Naive thymus-derived CD8-positive, alpha-beta T cell (primary cell): Measurements from ENCODE around the gene NOXA1. TPM values are rescaled to one million over a fixed set of nuclear protein-coding genes. Genes with fewer than 3 reads are reported as not detected.
"Not testable (repeated sequence)": the region's sequence is repeated elsewhere in the genome, so short reads cannot be mapped to it uniquely, and the experiment has no call there.

Experiments used
- ATAC-seq, 2 donors: fragments of 150-1000 bp; cut with Tn5 transposase in 1 of 2; sonication (Bioruptor Pico), chemical (Tn5 transposase) in 1 of 2; 1 replicate in 1 of 2; 2 replicates in 1 of 2; pipeline ENCODE4 v1.10.0; 2021; ENCODE audit warnings: mild to moderate bottlenecking in 2 of 2, moderate library complexity in 2 of 2
- POLR2A ChIA-PET: fragments of 350-600 bp; sonication (Branson Sonifier 250); formaldehyde crosslinking; loops from one replicate; lab custom pipeline; 2021; ENCODE audit warnings: antibody characterized with exemption; lab: Charles Lee
- DNase-seq, 10 donors: peaks; one replicate each; pipeline versions ENCODE4 v3.0.0 to v3.0.0-alpha.2; 2020 to 2022
- H3K27ac Mint-ChIP-seq, 10 donors: one replicate each; pipeline ENCODE4 v1.8.0; 2020 to 2022; ENCODE audit warnings: mild to moderate bottlenecking in 10 of 10, mixed read lengths in 10 of 10, moderate library complexity in 4 of 10, inconsistent platforms in 1 of 10
- H3K27me3 Mint-ChIP-seq, 5 donors: one replicate each; pipeline ENCODE4 v1.8.0; 2021 to 2022; ENCODE audit warnings: mixed read lengths in 5 of 5
- H3K36me3 Mint-ChIP-seq, 3 donors: one replicate each; pipeline ENCODE4 v1.8.0; 2020 to 2022; ENCODE audit warnings: mixed read lengths in 3 of 3, mild to moderate bottlenecking in 2 of 3, inconsistent platforms in 1 of 3
- H3K4me1 Mint-ChIP-seq, 4 donors: one replicate each; pipeline ENCODE4 v1.8.0; 2021 to 2022; ENCODE audit warnings: mixed read lengths in 4 of 4
- H3K4me3 Mint-ChIP-seq, 10 donors: one replicate each; pipeline ENCODE4 v1.8.0; 2020 to 2022; ENCODE audit warnings: mild to moderate bottlenecking in 10 of 10, mixed read lengths in 10 of 10, moderate library complexity in 6 of 10, inconsistent platforms in 1 of 10
- H3K9me3 Mint-ChIP-seq, 9 donors: one replicate each; pipeline ENCODE4 v1.8.0; 2020 to 2022; ENCODE audit warnings: mixed read lengths in 9 of 9, mild to moderate bottlenecking in 3 of 9, inconsistent platforms in 1 of 9, moderate library complexity in 1 of 9
- polyA plus RNA-seq, 3 donors: library from polyadenylated mRNA; unstranded; fragments of 300-500 nt; fragmentation: Illumina TruSeq; gene quantifications; one replicate each; pipeline ENCODE4 v1.2.3, GENCODE V29; 2021
- total RNA-seq, 8 experiments: library from RNA in 2 of 8; stranded (reverse) in 2 of 8; gene quantifications; one replicate each; pipeline ENCODE4 v1.2.3 and lab custom pipeline; 2021 to 2026

NOXA1 gene
- total and polyA plus RNA-seq, 5 experiments from 2014 or later, result 0.75 to 4.5 (median 1.1) TPM

DNA sequence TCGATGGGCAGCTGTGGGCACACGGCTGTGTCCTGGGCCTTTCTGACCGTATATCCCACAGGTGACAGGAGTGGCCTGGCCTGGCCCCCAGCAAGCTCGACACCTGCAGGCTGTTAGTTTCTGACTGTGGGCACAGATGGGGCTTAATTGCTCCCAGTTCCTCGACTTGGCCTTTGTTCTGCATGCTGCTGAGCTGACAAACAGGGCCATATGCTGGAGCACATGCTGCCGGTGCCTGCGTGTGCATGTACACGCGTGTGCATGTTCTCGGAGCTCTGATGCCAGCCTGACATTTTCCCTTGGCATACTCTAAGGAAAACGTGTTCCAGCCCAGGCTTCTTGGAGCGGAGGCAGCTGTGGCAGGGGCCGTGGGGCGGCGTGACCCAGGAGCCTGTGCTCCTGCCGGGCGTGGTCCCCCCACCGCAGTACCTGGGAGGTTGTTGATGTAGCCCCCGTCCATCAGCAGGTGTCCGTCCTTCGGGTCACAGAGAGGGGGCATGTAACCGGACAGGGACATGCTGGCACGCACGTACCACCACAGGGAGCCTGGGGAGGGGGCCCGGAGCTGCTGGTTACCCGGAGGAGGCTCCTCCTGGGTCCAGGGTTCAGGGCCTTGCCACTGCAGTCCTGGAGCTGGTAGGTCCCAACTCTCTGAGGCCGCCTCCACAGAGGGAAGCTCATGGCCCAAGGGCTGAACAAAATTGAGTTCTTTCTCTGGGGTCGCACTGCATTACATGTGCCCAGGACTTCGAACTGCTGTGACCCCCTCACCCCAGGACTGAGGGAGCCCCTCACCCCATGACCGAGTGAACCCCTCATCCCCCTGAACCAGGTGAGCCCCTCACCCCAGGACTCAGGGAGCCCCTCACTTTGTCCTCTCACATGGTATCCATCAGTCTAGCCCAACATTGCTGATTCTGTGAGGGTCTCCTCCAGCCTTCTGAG is 40.1 kb downstream of the NOXA1 start:
- POLR2A ChIA-PET, result interaction anchor here (0.5 to 4.6 kb wide), 6 partner anchors 11 to 89 kb away, joined by 3 to 26 read pairs (median 3); partner anchors contain the start of genes EXD3, MRPL41, NOXA1 and PNPLA7
- Mint-ChIP-seq H3K9me3 (no peaks in the 10 kb centered on the region), H3K4me1 (peaks cover 6 to 41% (median 23%) of the 10 kb centered on the region in 4 donors), H3K4me3 (peak overlapping the region; percentile 26 to 80 (median 59)), H3K27me3 (peaks cover 0 to 4% (median 0%) of the 10 kb centered on the region in 5 donors), H3K27ac (peak overlapping the region in 9 of 10 donors; percentile 26 to 98 (median 92)), H3K36me3 (peaks cover 0 to 2% (median 0%) of the 10 kb centered on the region in 3 donors)
- ATAC-seq (no peak), DNase-seq (peak in 1 of 10 donors; percentile 60)

DNA sequence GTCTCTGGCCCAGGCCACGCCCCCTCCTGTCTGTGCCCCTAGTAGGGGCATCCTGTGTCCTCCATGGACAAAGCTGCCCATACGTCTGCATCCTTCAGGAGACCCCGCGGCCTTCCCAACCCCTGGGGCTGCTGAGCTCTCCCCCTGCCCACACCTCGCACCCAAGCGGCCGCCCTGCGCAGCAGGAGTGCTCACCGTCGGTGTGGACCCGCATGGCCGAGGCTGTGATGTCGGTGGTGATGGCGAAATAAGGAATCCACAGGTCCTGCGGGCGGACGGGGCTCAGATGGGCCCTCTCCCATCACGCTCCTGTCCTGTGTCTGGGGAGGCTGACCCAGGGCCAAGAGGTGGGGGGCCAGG is 40.7 kb downstream of the NOXA1 start:
- POLR2A ChIA-PET, result interaction anchor here (0.5 kb wide), 1 partner anchor 12 kb away, joined by 3 read pairs; no protein-coding TSS in a partner anchor
- Mint-ChIP-seq H3K4me1 (peaks cover 6 to 41% (median 23%) of the 10 kb centered on the region in 4 donors), H3K4me3 (peak overlapping the region in 3 of 10 donors; percentile 7 to 24 (median 8)), H3K27me3 (peaks cover 0 to 4% (median 0%) of the 10 kb centered on the region in 5 donors), H3K27ac (peak overlapping the region in 7 of 10 donors; percentile 7 to 69 (median 41)), H3K9me3 (no peaks in the 10 kb centered on the region), H3K36me3 (peaks cover 0 to 2% (median 0%) of the 10 kb centered on the region in 3 donors)
- no peak for ATAC-seq
- DNase-seq, result peak in 1 of 10 donors; percentile 61

DNA sequence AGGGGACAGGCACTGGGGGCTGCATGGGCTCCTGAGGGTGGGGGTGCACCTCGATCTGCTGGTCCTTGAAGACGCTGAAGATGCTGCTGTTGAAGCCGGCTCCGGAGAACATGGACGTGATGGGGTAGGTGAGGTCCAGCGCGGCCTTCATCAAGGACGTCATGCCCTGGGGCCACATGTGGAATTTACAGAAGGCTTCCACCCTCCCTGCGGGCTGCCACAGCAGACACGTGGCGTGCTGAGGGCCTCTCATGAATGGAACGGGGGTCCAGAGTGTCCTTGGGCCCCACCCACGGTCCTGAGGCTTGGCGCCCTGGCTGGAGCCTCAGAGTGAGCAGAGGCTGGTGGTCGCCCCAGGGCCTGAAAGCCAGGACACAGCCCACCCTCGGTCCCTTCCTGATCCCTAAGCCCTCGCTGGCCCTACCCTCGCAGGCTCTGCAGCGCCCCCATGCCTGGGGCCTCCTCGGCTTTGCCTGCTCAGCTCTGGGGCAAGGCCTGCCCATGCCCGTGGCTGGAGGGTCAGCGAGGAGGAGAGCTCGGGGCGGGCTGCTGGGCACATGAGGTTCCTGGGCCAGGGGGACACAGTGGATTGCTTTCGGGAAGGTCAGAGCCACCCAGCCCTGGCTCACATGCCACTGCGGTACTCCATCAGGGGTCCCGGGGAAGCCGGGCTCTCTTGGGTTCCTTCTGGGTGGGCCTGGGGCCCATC is 41.3 kb downstream of the NOXA1 start:
- ATAC-seq (no peak), DNase-seq (peak in 1 of 10 donors; percentile 61)
- POLR2A ChIA-PET, result no interaction called here
- no peaks in the 10 kb centered on the region for H3K9me3 Mint-ChIP-seq
- peaks cover 0 to 2% (median 0%) of the 10 kb centered on the region in 3 donors for H3K36me3 Mint-ChIP-seq
- H3K27me3 Mint-ChIP-seq, result peaks cover 0 to 4% (median 0%) of the 10 kb centered on the region in 5 donors
- peak overlapping the region in 4 of 10 donors; percentile 7 to 59 (median 40) for H3K27ac Mint-ChIP-seq
- peaks cover 6 to 44% (median 22%) of the 10 kb centered on the region in 4 donors for H3K4me1 Mint-ChIP-seq
- peak overlapping the region in 1 of 10 donors; percentile 24 for H3K4me3 Mint-ChIP-seq

DNA sequence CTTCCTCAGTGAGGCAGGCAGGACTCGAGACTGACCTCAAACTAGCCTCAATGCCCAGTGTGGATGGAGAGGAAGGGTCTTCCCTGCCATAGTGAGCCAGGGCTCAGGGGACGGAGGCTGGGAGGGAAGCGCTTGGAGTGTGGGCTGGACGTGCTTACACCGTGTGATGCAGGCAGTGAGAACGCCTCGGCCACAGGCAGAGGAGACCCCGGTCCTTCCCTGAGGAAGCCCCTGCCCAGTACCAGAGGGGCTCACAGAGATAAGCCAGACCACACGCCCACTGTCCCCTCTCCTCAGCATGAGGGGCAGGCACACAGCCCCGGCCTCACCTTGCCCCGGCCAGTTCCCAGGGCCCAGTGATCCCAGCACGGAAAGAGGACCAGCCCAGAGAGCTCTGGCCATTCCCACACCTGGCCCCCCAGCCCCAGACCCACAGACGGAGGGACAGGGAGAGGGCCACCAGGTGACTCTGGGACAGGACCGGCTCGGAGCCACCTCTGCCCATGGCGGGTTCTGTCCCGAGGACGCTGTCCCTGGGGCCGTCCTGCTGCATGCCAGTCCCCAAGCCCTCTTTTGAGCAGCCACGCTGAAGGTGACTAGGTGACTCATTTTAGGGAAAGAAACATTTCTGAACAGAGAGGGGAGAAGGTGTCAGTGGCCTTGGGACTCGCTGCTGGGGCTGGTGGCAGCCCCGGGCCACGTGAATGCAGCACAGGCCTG is 42.0 kb downstream of the NOXA1 start:
- POLR2A ChIA-PET, result no interaction called here
- Mint-ChIP-seq H3K4me3 (no peak overlapping the region), H3K27me3 (peaks cover 0 to 7% (median 0%) of the 10 kb centered on the region in 5 donors), H3K4me1 (peaks cover 6 to 40% (median 16%) of the 10 kb centered on the region in 4 donors), H3K9me3 (no peaks in the 10 kb centered on the region), H3K27ac (no peak overlapping the region), H3K36me3 (peaks cover 0 to 2% (median 0%) of the 10 kb centered on the region in 3 donors)
- DNase-seq (peak in 1 of 10 donors; percentile 52), ATAC-seq (no peak)

DNA sequence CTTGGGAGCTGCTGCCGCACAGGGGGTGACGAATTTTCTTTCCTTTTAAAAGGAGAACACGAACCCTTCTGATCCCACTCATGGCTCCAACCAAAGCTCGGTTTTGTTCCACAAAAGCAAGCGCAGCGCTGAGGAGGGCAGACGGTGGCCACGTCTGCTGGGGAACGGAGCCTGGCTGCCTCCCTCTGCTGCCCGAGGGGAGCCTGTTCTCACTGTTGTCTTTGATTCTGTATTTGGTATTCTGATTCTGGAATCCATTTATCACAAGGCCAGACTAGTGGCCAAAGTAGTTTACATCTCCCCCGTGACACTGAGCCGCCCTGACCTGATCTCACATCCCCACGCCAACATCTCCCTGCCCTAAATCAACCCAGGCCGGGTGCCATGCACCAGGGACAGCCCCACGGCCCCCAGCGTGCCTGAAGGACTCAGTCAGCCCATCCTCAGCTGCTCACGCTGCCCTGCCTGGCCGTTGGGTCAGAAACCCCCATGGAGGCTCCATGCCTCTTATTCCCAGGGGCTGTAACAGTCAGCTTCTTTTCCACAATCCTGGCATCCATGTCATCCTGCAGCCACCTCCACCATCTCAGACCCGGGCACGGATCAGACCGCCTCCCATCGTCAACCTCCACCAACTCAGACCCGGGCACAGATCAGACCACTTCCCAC is 42.7 kb downstream of the NOXA1 start:
- H3K36me3 Mint-ChIP-seq, result peaks cover 0 to 2% (median 0%) of the 10 kb centered on the region in 3 donors
- no peaks in the 10 kb centered on the region for H3K9me3 Mint-ChIP-seq
- DNase-seq (no peak), ATAC-seq (no peak)
- H3K4me1 Mint-ChIP-seq, result peaks cover 8 to 38% (median 18%) of the 10 kb centered on the region in 4 donors
- H3K27me3 Mint-ChIP-seq, result peaks cover 0 to 8% (median 0%) of the 10 kb centered on the region in 5 donors
- H3K27ac Mint-ChIP-seq, result peak overlapping the region in 5 of 10 donors; percentile 20 to 65 (median 49)
- POLR2A ChIA-PET, result no interaction called here
- peak overlapping the region in 3 of 10 donors; percentile 15 to 49 (median 15) for H3K4me3 Mint-ChIP-seq

DNA sequence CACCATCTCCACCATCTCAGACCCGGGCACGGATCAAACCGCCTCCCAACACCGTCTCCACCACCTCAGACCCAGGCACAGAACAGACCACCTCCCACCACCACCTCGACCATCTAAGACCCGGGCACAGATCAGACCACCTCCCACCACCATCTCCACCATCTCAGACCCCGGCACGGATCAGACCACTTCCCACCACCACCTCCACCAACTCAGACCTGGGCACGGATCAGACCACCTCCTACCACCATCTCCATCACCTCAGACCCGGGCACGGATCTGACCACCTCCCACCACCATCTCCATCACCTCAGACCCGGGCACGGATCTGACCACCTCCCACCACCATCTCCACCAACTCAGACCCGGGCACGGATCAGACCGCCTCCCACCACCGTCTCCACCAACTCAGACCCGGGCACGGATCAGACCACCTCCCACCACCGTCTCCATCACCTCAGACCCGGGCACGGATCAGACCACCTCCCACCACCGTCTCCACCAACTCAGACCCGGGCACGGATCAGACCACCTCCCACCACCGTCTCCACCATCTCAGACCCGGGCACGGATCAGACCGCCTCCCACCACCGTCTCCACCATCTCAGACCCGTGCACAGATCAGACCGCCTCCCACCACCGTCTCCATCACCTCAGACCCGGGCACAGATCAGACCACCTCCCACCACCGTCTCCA is 43.3 kb downstream of the NOXA1 start:
- Mint-ChIP-seq H3K27ac (peak overlapping the region in 3 of 10 donors; percentile 40 to 70 (median 65)), H3K4me3 (peak overlapping the region in 2 of 10 donors; percentile 26 to 31)
- POLR2A ChIA-PET, result not testable (repeated sequence)

DNA sequence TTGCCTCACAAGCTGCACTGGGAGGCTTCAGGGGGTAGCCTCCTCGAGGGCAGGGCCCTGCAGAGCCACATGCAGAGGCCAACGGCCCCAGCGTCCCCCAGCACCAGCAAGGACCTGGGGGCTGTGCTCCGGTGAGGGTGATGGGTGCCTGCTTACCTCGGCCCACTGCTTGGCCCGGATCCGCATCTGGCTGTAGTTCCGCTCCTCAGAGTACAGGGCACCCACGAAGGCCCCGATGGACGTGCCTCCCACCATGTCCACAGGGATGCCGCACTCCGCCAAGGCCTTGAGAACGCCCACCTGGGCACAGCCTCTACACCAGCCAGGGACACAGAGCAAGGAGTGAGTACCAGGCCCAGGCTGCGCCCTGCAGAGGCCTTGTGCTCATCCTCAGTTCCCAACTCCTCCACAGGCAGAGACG is 44.0 kb downstream of the NOXA1 start:
- H3K9me3 Mint-ChIP-seq, result peaks cover 0 to 4% (median 0%) of the 10 kb centered on the region in 9 donors
- peaks cover 12 to 29% (median 15%) of the 10 kb centered on the region in 4 donors for H3K4me1 Mint-ChIP-seq
- H3K36me3 Mint-ChIP-seq, result peaks cover 0 to 2% (median 0%) of the 10 kb centered on the region in 3 donors
- DNase-seq, result no peak
- POLR2A ChIA-PET, result no interaction called here
- ATAC-seq, result no peak
- H3K27ac Mint-ChIP-seq, result peak overlapping the region in 1 of 10 donors; percentile 70
- peaks cover 0 to 8% (median 0%) of the 10 kb centered on the region in 5 donors for H3K27me3 Mint-ChIP-seq
- no peak overlapping the region for H3K4me3 Mint-ChIP-seq

More for the DNA sequence above, 43.3 kb downstream of the NOXA1 start:
- H3K36me3 Mint-ChIP-seq, H3K27me3 Mint-ChIP-seq, ATAC-seq, H3K9me3 Mint-ChIP-seq: not testable (repeated sequence)
- peaks cover 10 to 33% (median 18%) of the 10 kb centered on the region in 4 donors for H3K4me1 Mint-ChIP-seq
- peak in 1 of 10 donors; percentile 59 for DNase-seq

DNA sequence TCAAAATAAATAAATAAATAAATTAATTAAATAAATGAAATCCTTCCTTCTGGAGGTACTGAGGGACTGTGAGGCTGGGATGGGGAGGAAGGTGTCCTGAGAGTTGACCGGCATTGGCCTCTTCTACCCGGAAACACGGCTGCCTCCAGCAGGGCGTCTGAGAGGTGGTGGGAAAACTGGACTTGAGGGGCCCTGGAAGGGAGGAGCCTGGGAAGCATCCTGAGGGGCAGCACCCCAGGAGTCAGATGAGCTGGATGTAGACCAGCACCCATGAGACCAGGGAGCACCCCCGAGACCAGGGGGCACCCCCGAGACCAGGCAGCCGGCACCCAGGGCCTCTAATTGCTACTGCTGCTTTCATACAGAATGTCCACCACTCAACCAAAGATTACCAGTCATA is 44.7 kb downstream of the NOXA1 start:
- H3K9me3 Mint-ChIP-seq, result peaks cover 0 to 7% (median 0%) of the 10 kb centered on the region in 9 donors
- ATAC-seq, result no peak
- H3K36me3 Mint-ChIP-seq, result peaks cover 0 to 2% (median 2%) of the 10 kb centered on the region in 3 donors
- POLR2A ChIA-PET, result no interaction called here
- DNase-seq, result no peak
- H3K27ac Mint-ChIP-seq, result no peak overlapping the region
- peaks cover 0 to 8% (median 0%) of the 10 kb centered on the region in 5 donors for H3K27me3 Mint-ChIP-seq
- H3K4me3 Mint-ChIP-seq, result no peak overlapping the region
- H3K4me1 Mint-ChIP-seq, result peaks cover 10 to 24% (median 14%) of the 10 kb centered on the region in 4 donors

DNA sequence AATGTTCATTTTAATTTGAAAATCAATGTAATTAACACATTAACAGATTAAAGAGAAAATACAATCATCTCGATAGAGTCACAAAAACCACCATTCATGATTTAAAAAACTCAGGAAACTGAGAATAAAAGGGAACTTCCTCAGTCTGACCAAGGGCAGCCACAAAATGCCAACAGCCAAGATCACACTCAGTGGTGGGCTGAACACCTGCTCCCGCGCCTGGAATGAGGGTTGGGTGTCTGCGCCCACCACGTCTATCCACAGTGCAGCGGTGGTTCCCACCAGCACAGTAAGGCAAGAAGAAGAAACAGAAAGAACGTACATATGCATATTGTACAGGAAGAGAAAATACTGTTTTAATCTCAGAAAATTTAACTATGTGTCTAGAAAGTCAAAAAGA is 47.6 kb downstream of the NOXA1 start:
- POLR2A ChIA-PET, result interaction anchor here (0.6 to 0.7 kb wide), 2 partner anchors 40 to 210 kb away, joined by 3 to 4 read pairs; no protein-coding TSS in a partner anchor
- ATAC-seq (peak in 1 of 2 donors; percentile 63), DNase-seq (no peak)
- H3K27ac Mint-ChIP-seq, result peak overlapping the region in 2 of 10 donors; percentile 3 to 49
- H3K4me1 Mint-ChIP-seq, result peaks cover 8 to 18% (median 9%) of the 10 kb centered on the region in 4 donors
- peaks cover 2 to 29% (median 18%) of the 10 kb centered on the region in 9 donors for H3K9me3 Mint-ChIP-seq
- H3K4me3 Mint-ChIP-seq, result peak overlapping the region in 3 of 10 donors; percentile 20 to 58 (median 58)
- H3K36me3 Mint-ChIP-seq, result peaks cover 0 to 14% (median 10%) of the 10 kb centered on the region in 3 donors
- peaks cover 0 to 8% (median 0%) of the 10 kb centered on the region in 5 donors for H3K27me3 Mint-ChIP-seq

DNA sequence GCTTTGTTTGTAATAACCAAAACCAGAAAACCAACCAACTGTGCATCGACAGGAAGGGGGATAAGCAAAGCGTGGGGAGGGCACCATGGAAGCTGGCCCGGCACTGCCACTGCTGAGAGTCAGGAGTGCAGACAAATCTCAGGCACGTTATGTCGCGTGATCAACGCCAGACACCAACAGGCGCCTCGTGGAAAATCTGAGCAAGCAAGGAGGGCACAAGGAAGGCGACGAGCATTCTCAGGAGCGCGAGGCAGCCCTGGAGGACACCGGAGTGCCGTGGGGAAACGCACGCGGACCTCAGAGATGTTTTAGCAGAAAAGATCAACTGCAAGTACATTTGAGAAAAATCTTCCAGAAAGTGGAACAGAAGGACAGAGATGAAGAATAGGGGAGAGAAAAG is 51.1 kb downstream of the NOXA1 start:
- peak in 1 of 10 donors; percentile 45 for DNase-seq
- peak overlapping the region in 1 of 10 donors; percentile 83 for H3K27ac Mint-ChIP-seq

More for the DNA sequence above, 51.1 kb downstream of the NOXA1 start:
- Mint-ChIP-seq H3K4me1 (peaks cover 7 to 9% (median 8%) of the 10 kb centered on the region in 4 donors), H3K36me3 (peaks cover 0 to 21% (median 15%) of the 10 kb centered on the region in 3 donors), H3K4me3 (no peak overlapping the region), H3K9me3 (peaks cover 6 to 36% (median 23%) of the 10 kb centered on the region in 9 donors), H3K27me3 (peaks cover 0 to 4% (median 0%) of the 10 kb centered on the region in 5 donors)
- POLR2A ChIA-PET, result interaction anchor here (0.5 kb wide), 1 partner anchor 217 kb away, joined by 3 read pairs; no protein-coding TSS in a partner anchor
- ATAC-seq, result no peak
